ENCODE results near the gene PARD3.

- TF ChIP-seq CTCF (conservative IDR thresholded peaks at IDR 0.05; ENCODE audit: low read length) (no peak), EZH2phosphoT487 (IDR thresholded peaks at IDR 0.05; ENCODE audit: borderline replicate concordance) (no peak)
These were observed 105.3 kb downstream of the PARD3 start for GRCh38 chr10:34709637-34710390.

Measured in Loucy (cell line).